ENCODE results near the gene NAGA.
"Not testable (repeated sequence)": the region's sequence is repeated elsewhere in the genome, so short reads cannot be mapped to it uniquely, and the experiment has no call there.

NAGA gene

GRCh38 chr22:42070517-42071422, at the start of gene NAGA:
Gene NAGA (minus strand): TSS chr22:42070812. CDS start chr22:42070297, 515 bp downstream.
- no peak for TF ChIP-seq CTCF (IDR thresholded peaks at IDR 0.05; ENCODE audit: low read length, missing control alignments)
- DNase-seq (ENCODE audit: low read depth): peak; percentile 95

GRCh38 chr22:42116848-42117424, 46.3 kb upstream of the NAGA start:
- peak; percentile 30 for DNase-seq (ENCODE audit: low read depth)
- no peak for TF ChIP-seq CTCF (IDR thresholded peaks at IDR 0.05; ENCODE audit: low read length, missing control alignments)

More at GRCh38 chr22:42070517-42071422, at the start of gene NAGA:
- peak within 1 kb of the TSS; percentile 71 for H3K4me3 ChIP-seq (replicated peaks; ENCODE audit: low read depth, low read length)

GRCh38 chr22:42115420-42115830, 44.8 kb upstream of the NAGA start:
- not testable (repeated sequence) for DNase-seq (ENCODE audit: low read depth)

More at GRCh38 chr22:42116848-42117424, 46.3 kb upstream of the NAGA start:
- H3K4me3 ChIP-seq (replicated peaks; ENCODE audit: low read depth, low read length): no peak overlapping the region

GRCh38 chr22:42114721-42115120, 44.1 kb upstream of the NAGA start:
- no peak overlapping the region for H3K4me3 ChIP-seq (replicated peaks; ENCODE audit: low read depth, low read length)
- TF ChIP-seq CTCF (IDR thresholded peaks at IDR 0.05; ENCODE audit: low read length, missing control alignments): peak; percentile 28
- DNase-seq (ENCODE audit: low read depth): peak; percentile 31

More at GRCh38 chr22:42115420-42115830, 44.8 kb upstream of the NAGA start:
- not testable (repeated sequence) for H3K4me3 ChIP-seq (replicated peaks; ENCODE audit: low read depth, low read length)

GRCh38 chr22:42112793-42113192, 42.2 kb upstream of the NAGA start:
- peak; percentile 18 for DNase-seq (ENCODE audit: low read depth)
- peak; percentile 23 for TF ChIP-seq CTCF (IDR thresholded peaks at IDR 0.05; ENCODE audit: low read length, missing control alignments)
- not testable (repeated sequence) for H3K4me3 ChIP-seq (replicated peaks; ENCODE audit: low read depth, low read length)

- no peak for TF ChIP-seq CTCF (IDR thresholded peaks at IDR 0.05; ENCODE audit: low read length, missing control alignments)
- DNase-seq (ENCODE audit: low read depth): no peak
- H3K4me3 ChIP-seq (replicated peaks; ENCODE audit: low read depth, low read length): no peak overlapping the region
These were observed 41.2 kb upstream of the NAGA start for GRCh38 chr22:42111798-42112197.

GRCh38 chr22:42108848-42109247, 38.2 kb upstream of the NAGA start:
- DNase-seq (ENCODE audit: low read depth): no peak
- H3K4me3 ChIP-seq (replicated peaks; ENCODE audit: low read depth, low read length): no peak overlapping the region
- no peak for TF ChIP-seq CTCF (IDR thresholded peaks at IDR 0.05; ENCODE audit: low read length, missing control alignments)

- not testable (repeated sequence) for H3K4me3 ChIP-seq (replicated peaks; ENCODE audit: low read depth, low read length); DNase-seq (ENCODE audit: low read depth)
These were observed 33.8 kb upstream of the NAGA start for GRCh38 chr22:42104332-42104860.

All from fibroblast of pulmonary artery (primary cell).